HUES48 (cell line): Measurements from ENCODE around the gene EVI5L.
A peak's percentile ranks its signal among the peaks of the same experiment; 100 is the strongest.
"Not testable (repeated sequence)": the region's sequence is repeated elsewhere in the genome, so short reads cannot be mapped to it uniquely, and the experiment has no call there.

Source experiments
- H3K27ac ChIP-seq: one replicate; pipeline ENCODE4 v1.7.0; 2013; ENCODE audit warnings: low read depth, low read length, inconsistent platforms
- H3K27me3 ChIP-seq: 2 replicates; pipeline ENCODE4 v1.6.1; 2013; ENCODE audit warnings: mild to moderate bottlenecking, low read length; ENCODE audit not compliant: control insufficient read depth, insufficient read depth
- H3K36me3 ChIP-seq: 2 replicates; pipeline ENCODE4 v1.6.1; 2013; ENCODE audit warnings: low read length; ENCODE audit not compliant: control insufficient read depth, insufficient read depth
- H3K4me1 ChIP-seq: 2 replicates; pipeline ENCODE4 v1.6.1; 2013; ENCODE audit warnings: mild to moderate bottlenecking, low read length; ENCODE audit not compliant: control insufficient read depth, insufficient read depth
- H3K4me3 ChIP-seq: 2 replicates; pipeline ENCODE4 v1.5.1; 2013; ENCODE audit warnings: mild to moderate bottlenecking, low read depth, low read length
- H3K9ac ChIP-seq: 2 replicates; pipeline ENCODE4 v1.6.1; 2013; ENCODE audit warnings: mild to moderate bottlenecking, low read depth, low read length, moderate library complexity
- H3K9me3 ChIP-seq: 2 replicates; pipeline ENCODE4 v1.6.1; 2013; ENCODE audit warnings: low read length; ENCODE audit not compliant: control insufficient read depth, insufficient read depth

EVI5L gene

GRCh38 chr19:7893362-7894101 lies 63.5 kb downstream of the EVI5L start:
- not testable (repeated sequence) for H3K27ac ChIP-seq, H3K27me3 ChIP-seq, H3K36me3 ChIP-seq, H3K9me3 ChIP-seq, H3K9ac ChIP-seq, H3K4me1 ChIP-seq, H3K4me3 ChIP-seq

DNA sequence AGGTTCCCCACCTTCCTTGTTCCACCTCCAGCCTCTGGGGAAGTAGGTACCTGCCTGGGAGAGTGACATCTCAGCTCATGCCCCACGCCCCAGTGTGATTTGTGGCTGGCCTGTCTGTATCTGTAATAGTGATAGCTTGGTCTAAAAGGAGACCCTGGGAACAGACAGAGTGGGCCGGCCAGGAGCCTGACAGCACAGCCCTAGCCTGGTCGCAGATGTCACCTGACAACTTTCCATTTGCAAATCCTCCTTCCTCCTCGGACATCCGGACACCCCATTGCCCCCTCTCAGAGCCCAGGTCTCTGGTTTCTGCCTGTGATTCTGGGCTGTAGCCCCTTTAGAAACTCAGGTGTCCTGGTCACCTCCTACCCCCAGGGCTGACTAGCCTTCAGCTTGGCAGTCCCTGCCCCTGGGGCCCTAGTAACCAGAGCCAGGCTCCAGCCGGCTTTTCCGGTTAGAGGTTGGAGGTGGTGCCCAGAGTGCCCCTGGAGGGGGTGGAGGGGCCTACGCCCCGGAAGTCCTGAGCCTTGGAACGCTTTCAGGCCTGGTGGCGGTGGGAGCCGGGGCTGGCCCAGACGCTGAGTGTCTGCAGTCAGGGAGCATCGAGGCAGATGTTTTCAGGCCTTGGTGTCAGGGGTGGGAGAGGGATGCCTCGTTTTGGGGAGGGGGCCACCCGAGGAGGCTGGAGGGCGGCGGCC lies 64.7 kb downstream of the EVI5L start:
- Histone ChIP-seq H3K4me3 (no peak overlapping the region), H3K36me3 (peaks cover 7% of the 10 kb centered on the region; the same call in 1 of the 2 replicates), H3K27ac (no peak overlapping the region), H3K9me3 (no peaks in the 10 kb centered on the region), H3K4me1 (no peaks in the 10 kb centered on the region; the same call in 1 of the 2 replicates), H3K9ac (no peak overlapping the region), H3K27me3 (no peaks in the 10 kb centered on the region)

GRCh38 chr19:7895565-7895964 lies 65.5 kb downstream of the EVI5L start:
- no peak overlapping the region for H3K9ac ChIP-seq
- no peaks in the 10 kb centered on the region for H3K9me3 ChIP-seq
- peaks cover 10% of the 10 kb centered on the region; the same call in 1 of the 2 replicates for H3K36me3 ChIP-seq
- no peaks in the 10 kb centered on the region; the same call in 1 of the 2 replicates for H3K4me1 ChIP-seq
- no peaks in the 10 kb centered on the region for H3K27me3 ChIP-seq
- H3K4me3 ChIP-seq, result no peak overlapping the region
- no peak overlapping the region for H3K27ac ChIP-seq

GRCh38 chr19:7897292-7897691 lies 67.3 kb downstream of the EVI5L start:
- Histone ChIP-seq H3K27ac (no peak overlapping the region), H3K4me3 (no peak overlapping the region), H3K9me3 (no peaks in the 10 kb centered on the region), H3K27me3 (no peaks in the 10 kb centered on the region), H3K4me1 (no peaks in the 10 kb centered on the region; the same call in 1 of the 2 replicates), H3K9ac (no peak overlapping the region), H3K36me3 (peaks cover 10% of the 10 kb centered on the region; the same call in 1 of the 2 replicates)

- H3K9me3 ChIP-seq, result no peaks in the 10 kb centered on the region
- H3K27me3 ChIP-seq, result no peaks in the 10 kb centered on the region
- H3K4me3 ChIP-seq, result no peak overlapping the region
- peaks cover 10% of the 10 kb centered on the region; the same call in 1 of the 2 replicates for H3K36me3 ChIP-seq
- no peak overlapping the region for H3K27ac ChIP-seq
- H3K9ac ChIP-seq, result no peak overlapping the region
- H3K4me1 ChIP-seq, result peaks cover 2% of the 10 kb centered on the region; the same call in 1 of the 2 replicates
Observed at GRCh38 chr19:7898967-7899366, 68.9 kb downstream of the EVI5L start.

DNA sequence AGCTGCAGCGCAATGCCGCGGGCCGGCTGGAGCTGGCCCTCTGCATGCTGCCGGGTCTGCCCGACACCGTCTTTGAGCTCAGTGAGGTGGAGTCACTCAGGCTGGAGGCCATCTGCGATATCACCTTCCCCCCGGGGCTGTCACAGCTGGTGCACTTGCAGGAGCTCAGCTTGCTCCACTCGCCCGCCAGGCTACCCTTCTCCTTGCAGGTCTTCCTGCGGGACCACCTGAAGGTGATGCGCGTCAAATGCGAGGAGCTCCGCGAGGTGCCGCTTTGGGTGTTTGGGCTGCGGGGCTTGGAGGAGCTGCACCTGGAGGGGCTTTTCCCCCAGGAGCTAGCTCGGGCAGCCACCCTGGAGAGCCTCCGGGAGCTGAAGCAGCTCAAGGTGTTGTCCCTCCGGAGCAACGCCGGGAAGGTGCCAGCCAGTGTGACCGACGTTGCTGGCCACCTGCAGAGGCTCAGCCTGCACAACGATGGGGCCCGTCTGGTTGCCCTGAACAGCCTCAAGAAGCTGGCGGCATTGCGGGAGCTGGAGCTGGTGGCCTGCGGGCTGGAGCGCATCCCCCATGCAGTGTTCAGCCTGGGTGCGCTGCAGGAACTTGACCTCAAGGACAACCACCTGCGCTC lies 69.8 kb downstream of the EVI5L start:
- Histone ChIP-seq H3K27me3 (no peaks in the 10 kb centered on the region), H3K9ac (no peak overlapping the region), H3K4me3 (no peak overlapping the region), H3K4me1 (peaks cover 6% of the 10 kb centered on the region; the same call in 1 of the 2 replicates), H3K9me3 (no peaks in the 10 kb centered on the region), H3K27ac (no peak overlapping the region), H3K36me3 (peaks cover 10% of the 10 kb centered on the region; the same call in 1 of the 2 replicates)

DNA sequence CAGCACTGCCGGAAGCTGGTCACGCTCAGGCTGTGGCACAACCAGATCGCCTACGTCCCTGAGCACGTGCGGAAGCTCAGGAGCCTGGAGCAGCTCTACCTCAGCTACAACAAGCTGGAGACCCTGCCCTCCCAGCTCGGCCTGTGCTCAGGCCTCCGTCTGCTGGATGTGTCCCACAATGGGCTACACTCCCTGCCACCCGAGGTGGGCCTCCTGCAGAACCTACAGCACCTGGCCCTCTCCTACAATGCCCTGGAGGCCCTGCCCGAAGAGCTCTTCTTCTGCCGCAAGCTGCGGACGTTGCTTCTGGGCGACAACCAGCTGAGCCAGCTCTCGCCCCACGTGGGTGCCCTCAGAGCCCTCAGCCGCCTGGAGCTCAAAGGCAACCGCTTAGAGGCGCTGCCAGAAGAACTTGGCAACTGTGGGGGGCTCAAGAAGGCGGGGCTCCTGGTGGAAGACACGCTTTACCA lies 70.4 kb downstream of the EVI5L start:
- Histone ChIP-seq H3K36me3 (peaks cover 10% of the 10 kb centered on the region; the same call in 1 of the 2 replicates), H3K27me3 (no peaks in the 10 kb centered on the region), H3K9ac (no peak overlapping the region), H3K4me1 (peaks cover 6% of the 10 kb centered on the region; the same call in 1 of the 2 replicates), H3K27ac (no peak overlapping the region), H3K9me3 (no peaks in the 10 kb centered on the region), H3K4me3 (no peak overlapping the region)

GRCh38 chr19:7900931-7901330 lies 70.9 kb downstream of the EVI5L start:
- Histone ChIP-seq H3K36me3 (peaks cover 13% of the 10 kb centered on the region; the same call in 1 of the 2 replicates), H3K27ac (no peak overlapping the region), H3K27me3 (no peaks in the 10 kb centered on the region)

DNA sequence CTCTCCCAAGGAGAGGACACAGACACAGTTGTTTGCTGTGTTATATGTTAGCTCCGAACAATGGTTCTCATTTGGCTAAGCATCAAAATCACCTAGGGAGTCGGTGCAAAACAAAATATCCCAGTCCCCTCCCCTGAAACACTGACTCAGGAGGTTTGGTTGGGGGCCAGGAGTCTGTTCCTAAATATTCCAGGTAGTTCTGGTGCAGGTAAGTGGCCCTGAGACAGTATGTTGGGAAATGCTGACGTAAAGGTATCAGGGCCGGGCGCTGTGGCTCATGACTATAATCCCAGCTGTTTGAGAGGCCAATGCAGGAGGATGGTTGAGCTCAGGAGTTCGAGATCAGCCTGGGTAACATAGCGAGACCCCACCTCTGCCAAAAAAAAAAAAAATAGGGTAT lies 71.3 kb downstream of the EVI5L start:
- no peaks in the 10 kb centered on the region for H3K9me3 ChIP-seq
- no peak overlapping the region for H3K27ac ChIP-seq
- peaks cover 17% of the 10 kb centered on the region; the same call in 1 of the 2 replicates for H3K36me3 ChIP-seq
- H3K9ac ChIP-seq, result no peak overlapping the region
- no peak overlapping the region for H3K4me3 ChIP-seq
- no peaks in the 10 kb centered on the region for H3K27me3 ChIP-seq
- peaks cover 6% of the 10 kb centered on the region; the same call in 1 of the 2 replicates for H3K4me1 ChIP-seq

More at GRCh38 chr19:7900931-7901330, 70.9 kb downstream of the EVI5L start:
- Histone ChIP-seq H3K4me1 (peaks cover 6% of the 10 kb centered on the region; the same call in 1 of the 2 replicates), H3K9me3 (no peaks in the 10 kb centered on the region), H3K9ac (no peak overlapping the region), H3K4me3 (no peak overlapping the region)

GRCh38 chr19:7902796-7903243 lies 72.8 kb downstream of the EVI5L start:
- peaks cover 18% of the 10 kb centered on the region; the same call in 1 of the 2 replicates for H3K36me3 ChIP-seq
- H3K27ac ChIP-seq, result peak overlapping the region; percentile 86
- H3K4me3 ChIP-seq, result peak overlapping the region; percentile 69
- peaks cover 6% of the 10 kb centered on the region; the same call in 1 of the 2 replicates for H3K4me1 ChIP-seq
- H3K9me3 ChIP-seq, result no peaks in the 10 kb centered on the region
- peak overlapping the region; percentile 65 for H3K9ac ChIP-seq
- H3K27me3 ChIP-seq, result no peaks in the 10 kb centered on the region
